GM12892 (cell line): Measurements from ENCODE around the gene CYS1.
"Not testable (repeated sequence)": the region's sequence is repeated elsewhere in the genome, so short reads cannot be mapped to it uniquely, and the experiment has no call there.

ENCODE experiments used
- DNase-seq: peaks from one replicate; pipeline ENCODE4 v3.0.0; 2011; ENCODE audit not compliant: insufficient read length
- FAIRE-seq: peaks from 2 replicates; lab custom pipeline; 2011; peaks lifted over from hg19 to GRCh38; lab: Jason Lieb, UNC
- POLR2A ChIP-seq: IDR thresholded peaks from 2 replicates; pipeline ENCODE4 v1.6.1; 2011; ENCODE audit warnings: low read depth, low read length, control low read depth
- POLR2AphosphoS5 ChIP-seq: IDR thresholded peaks from 2 replicates; pipeline ENCODE4 v1.6.1; 2011; ENCODE audit warnings: low read depth, low read length, control low read depth
- TAF1 ChIP-seq: IDR thresholded peaks from 2 replicates; pipeline ENCODE4 v1.6.1; 2011; ENCODE audit warnings: low read depth, mild to moderate bottlenecking, control low read depth, low read length, borderline replicate concordance

The CYS1 gene

DNA sequence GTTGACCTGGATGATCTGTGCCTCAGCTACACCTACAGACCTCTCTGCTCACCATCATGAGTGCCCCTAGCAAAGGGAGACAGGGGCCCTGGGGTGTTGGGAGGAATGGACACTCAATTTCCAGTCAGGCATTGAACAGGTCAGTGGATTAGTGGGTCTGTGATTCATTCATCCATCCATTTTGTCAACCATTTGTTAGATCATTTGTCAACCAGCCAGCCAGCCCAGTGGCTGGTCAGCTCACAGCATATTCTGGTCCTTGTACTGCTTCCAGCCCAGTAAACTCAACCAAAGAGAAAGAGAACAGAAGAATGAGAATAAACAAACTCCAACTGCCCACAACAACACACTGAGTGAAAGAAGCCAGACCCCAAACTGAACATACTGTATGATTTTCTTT, 41.5 kb downstream of the CYS1 start:
- DNase-seq (no peak), FAIRE-seq (no peak)
- TF ChIP-seq POLR2AphosphoS5 (no peak), TAF1 (no peak), POLR2A (no peak)

DNA sequence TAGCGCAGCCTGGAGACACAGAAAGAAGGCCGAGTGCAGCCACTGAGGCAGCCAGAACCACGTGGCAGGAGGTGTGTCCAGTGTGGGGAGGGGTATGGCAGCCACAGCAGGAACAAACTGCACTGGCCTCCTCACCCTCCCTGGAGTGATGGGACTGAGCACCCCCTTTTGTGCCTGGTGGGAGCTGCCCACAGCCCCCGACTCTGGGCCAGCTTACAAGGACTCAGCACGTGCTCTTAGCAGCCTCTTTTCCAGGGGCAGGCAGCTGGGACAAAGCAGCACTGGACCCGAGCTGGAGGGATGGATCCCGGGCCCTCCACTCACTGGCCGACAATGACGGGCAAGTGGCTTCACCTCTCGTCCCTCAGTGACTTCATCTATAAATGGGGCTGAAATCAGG, 42.1 kb downstream of the CYS1 start:
- TF ChIP-seq TAF1 (no peak), POLR2AphosphoS5 (no peak), POLR2A (no peak)
- FAIRE-seq = no peak
- no peak for DNase-seq

DNA sequence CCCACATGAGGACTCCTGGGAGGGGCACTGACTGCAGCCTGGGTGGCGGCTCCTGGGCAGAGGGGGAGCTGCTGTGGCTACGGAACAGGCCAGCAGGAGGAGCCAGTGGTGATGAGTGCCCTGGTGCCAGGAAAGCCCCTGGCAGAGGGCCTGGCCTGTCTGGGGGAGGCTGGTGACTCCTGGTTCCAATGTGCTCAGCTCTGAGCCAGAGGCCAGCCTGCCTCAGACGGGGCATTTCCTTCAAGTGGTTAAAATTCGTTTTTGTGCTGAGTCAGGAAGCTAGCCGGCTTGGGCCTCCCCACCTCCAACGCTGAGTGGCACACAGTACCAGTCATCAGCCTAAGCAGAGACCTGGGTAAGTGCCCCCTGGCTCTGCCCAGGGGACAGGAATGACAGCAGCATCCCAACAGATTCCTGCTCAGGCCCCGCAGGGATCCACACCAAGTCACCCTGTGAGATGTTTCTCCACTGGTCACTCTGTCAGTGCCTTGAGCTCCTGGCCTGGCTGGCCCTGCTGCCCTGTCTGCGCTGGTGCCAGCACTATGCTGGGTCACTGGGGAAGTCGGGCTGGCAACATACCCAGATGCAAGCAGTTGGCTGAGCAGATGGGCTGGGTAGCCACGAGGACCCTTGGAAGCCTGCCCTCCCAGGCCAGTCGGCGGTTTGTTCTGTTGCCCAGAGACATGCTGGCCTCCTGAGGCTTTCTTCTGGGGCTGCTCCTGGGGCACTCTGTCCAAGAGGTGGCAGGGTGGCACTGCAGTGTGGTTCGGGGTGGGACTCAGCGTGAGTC, 43.9 kb downstream of the CYS1 start:
- TF ChIP-seq POLR2AphosphoS5 = no peak
- TF ChIP-seq POLR2A = no peak
- no peak for TF ChIP-seq TAF1
- no peak for FAIRE-seq
- no peak for DNase-seq

DNA sequence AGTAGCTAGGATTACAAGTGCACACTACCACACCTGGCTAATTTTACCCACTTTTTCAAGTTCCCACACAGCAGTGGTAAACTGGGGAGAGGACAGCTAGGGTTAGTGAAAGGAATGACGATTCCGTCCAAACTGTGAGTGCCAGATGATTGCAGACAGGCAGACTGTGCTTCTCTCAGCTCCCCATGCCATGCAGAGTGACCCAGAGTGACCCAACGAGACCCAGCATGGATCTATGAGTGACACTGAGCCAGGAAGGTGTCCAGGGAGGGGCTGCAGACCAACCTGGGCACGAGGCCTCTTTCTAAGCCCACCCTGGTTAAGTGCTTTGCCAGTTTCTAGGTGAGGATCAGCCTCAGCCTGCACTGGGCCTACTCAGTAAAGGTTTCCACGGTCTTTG, 44.6 kb downstream of the CYS1 start:
- TF ChIP-seq POLR2A (no peak), TAF1 (no peak), POLR2AphosphoS5 (no peak)
- DNase-seq (no peak), FAIRE-seq (no peak)

DNA sequence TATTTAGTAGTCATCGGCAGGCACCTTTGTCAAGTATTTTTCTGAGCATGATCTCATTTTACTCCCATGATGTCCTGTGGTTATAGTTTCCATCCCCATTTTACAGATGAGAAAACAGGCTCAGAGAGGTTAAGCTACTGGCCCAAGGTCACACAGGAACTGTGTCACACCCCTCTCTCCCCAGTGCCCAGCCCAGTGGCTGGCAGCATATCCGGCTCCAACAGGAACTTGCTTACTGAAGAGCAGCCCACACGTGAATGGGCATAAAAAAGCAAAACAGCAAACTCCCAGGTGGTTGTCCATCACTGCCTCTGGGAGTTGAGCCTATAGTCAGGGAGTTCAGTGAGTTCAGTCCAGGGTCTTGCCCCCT, 45.2 kb downstream of the CYS1 start:
- DNase-seq = no peak
- TF ChIP-seq TAF1 (no peak), POLR2A (no peak), POLR2AphosphoS5 (no peak)

DNA sequence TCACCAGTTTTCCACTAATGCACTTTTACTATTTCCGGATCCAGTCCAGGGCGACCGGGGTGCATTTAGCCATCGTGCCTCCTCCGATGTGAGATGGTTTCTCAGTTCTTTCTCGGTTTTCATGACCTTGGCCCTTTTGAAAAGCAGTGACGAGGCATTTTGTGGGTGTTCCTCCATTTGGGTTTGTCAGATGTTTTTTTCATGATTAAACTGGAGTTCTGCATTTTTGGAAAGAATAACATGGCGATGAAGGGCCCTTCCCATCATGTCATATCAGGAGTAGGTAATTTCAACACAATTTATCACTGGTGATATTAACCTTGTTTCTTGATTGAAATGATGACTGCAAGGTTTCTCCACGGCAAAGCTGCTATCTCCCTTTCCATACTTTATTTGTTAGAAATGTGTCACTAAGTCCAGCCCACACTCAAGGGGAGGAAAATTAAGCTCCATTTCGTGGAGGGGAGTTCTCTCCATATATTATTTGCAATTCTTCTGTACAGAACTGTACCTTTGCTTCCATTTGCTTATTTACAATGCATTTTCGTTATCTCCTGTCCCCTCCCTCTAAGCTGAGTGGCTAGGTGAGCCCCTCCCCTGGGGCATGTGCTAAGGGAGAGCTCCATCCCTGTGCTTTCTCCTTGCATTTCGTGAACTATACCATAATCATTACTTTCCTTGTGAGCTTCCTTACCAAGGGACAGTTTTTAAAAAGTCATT, 45.7 kb downstream of the CYS1 start:
- FAIRE-seq (no peak), DNase-seq (no peak)
- TF ChIP-seq POLR2AphosphoS5 = no peak
- TF ChIP-seq TAF1 = no peak
- no peak for TF ChIP-seq POLR2A

More for the DNA sequence above, 45.2 kb downstream of the CYS1 start:
- FAIRE-seq = no peak

DNA sequence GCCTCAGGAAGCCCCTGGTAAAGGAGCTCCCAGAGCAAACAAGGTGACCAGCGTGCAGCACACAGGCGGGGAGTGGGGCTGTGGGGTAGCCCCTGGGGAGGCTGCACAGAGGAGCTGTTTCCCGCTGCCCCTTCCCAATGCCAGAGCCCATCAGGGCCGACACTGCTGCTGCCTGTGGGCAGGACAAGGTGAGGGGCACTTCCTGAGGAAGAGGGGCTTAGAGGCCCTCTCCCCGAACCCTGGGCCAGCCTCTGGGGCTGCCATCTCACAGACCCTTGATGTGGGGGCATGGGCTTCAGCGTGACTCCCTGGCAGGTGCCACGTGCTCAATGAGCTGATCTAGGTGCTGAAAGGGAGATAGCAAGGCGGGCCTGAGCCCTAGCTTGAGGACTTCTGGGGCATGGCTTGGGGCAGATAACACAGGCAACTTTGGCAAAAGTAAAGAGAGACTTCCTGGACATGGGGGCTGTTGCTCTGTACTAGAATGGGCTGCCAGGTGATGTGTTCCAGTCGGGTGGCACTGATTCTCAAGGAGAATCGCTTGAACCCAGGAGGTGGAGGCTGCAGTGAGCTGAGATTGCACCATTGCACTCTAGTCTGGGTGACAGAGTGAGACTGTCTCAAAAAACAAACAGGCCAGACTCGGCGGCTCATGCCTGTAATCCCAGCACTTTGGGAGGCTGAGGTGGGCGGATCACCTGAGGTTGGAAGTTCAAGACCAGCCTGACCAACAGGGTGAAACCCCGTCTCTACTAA, 46.8 kb downstream of the CYS1 start:
- DNase-seq (no peak), FAIRE-seq (no peak)
- TF ChIP-seq POLR2A = no peak
- TF ChIP-seq TAF1 = no peak
- no peak for TF ChIP-seq POLR2AphosphoS5

DNA sequence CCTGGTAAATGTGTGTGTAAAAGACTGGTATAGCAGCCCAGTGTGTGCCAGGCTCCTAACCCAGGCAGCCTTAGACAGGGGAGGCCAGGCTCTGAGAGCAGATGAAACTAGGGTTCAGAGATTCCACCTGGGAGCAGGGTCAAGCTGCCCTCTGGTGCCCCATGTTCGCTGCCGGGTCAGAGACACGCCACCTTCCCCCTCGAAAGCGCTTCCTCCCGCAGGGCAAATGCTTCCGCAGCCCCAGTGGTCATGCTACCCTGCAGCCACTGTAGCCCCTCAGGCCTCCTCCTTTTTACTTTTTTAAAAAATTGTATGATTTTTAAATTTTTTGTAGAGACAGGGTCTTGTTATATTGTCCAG, 47.5 kb downstream of the CYS1 start:
- DNase-seq (no peak), FAIRE-seq (no peak)
- TF ChIP-seq POLR2A (no peak), TAF1 (no peak), POLR2AphosphoS5 (no peak)

DNA sequence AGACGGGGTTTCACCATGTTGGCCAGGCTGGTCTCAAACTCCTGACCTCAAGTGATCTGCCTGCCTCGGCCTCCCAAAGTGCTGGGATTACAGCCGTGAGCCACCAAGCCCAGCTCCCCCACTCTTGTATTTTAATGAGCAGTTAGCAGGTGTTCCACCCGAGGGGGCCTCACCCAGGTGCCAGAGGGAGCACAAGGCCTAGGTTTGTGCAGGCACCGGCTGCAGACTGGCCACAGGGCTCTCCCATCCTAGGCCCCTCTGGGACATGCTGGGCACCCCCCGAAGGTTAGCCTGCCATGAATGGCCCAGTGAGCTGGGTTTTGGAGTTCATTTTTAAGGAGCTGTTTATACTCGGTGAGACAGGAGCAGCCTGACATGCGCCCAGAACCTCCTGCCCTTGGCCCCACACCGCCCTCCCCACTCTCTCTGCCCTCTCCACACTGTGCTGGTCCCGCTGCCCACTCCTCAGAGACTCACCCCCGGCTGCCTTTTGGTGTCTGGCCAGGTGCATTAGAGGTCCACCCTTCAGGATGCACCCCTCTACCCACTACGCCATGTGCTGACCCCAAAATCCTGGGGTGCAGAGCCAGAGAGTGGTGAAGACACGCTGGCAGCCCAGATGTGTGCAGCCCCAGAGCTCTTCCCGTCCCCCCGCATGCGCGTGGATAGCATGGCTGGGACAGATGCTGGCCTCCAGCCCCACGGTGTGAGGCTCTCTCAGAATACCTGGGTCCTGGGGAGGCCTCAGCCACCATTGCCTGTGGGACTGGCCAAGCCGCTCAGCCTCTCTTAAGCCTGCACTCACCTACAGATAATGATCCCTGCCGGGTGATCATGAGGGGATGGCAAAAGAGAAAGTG, 48.1 kb downstream of the CYS1 start:
- FAIRE-seq = no peak
- TF ChIP-seq POLR2AphosphoS5 (no peak), TAF1 (no peak), POLR2A (no peak)
- no peak for DNase-seq

DNA sequence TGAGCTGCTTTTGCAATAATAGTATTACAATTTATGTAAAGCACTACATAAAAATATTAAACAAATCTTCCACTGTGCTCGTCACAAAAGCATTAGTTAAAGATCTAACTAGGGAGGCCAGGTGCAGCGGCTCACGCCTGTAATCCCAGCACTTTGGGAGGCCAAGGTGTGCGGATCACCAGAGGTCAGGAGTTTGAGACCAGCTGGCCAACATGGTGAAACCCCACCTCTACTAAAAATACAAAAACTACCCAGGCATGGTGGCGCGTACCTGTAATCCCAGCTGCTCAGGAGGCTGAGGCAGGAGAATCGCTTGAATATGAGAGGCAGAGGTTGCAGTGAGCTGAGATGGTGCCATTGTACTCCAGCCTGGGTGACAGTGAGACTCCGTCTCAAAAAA, 49.4 kb downstream of the CYS1 start:
- DNase-seq, FAIRE-seq: not testable (repeated sequence)

DNA sequence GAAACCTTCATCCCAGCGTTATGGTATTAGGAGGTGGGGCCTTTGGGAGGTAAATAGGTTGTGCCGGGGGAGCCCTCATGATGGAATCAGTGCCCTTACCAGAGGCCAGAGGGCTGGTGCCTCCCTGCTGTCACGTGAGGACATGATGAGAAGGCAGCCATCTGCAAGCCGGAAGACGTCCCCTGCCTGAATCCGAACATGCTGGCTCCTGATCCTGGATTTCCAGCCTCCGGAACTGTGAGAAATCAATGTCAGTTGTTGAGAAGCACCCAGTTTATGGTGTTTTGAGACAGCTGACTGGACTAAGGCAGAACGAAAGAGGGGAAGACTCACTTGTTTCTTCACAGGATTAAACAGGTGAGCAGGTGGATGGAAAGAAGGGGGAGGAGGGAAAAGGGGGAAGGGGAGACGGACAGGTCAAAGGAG, 49.9 kb downstream of the CYS1 start:
- FAIRE-seq = no peak
- TF ChIP-seq TAF1 (no peak), POLR2A (no peak), POLR2AphosphoS5 (no peak)
- no peak for DNase-seq

DNA sequence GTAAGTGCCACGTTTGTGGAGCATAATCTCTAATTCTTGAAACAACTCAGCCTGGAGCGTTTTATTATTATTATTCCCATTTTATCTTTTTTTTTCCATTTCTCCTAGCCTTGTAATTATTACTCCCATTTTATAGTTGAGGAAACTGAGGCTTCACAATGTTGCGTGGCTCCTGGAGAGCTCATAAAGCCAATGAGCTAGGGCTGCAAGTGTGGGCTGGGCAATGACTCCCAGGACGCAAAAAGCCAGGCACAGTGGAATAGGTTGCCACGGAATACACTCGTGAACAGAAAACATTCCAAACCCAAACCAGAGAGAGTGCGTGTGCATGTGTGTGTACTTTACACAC, 50.4 kb downstream of the CYS1 start:
- DNase-seq = no peak
- no peak for FAIRE-seq
- TF ChIP-seq POLR2A (no peak), POLR2AphosphoS5 (no peak), TAF1 (no peak)
